HepG2 (cell line): Measurements from ENCODE around the gene SYS1. TPM values are rescaled to one million over a fixed set of nuclear protein-coding genes. Genes with fewer than 3 reads are reported as not detected.

ENCODE experiments used
- MIER3 ChIP-seq: IDR thresholded peaks from 2 replicates; pipeline ENCODE4 v1.6.1; 2016; ENCODE audit warnings: missing compliant biosample characterization, borderline replicate concordance
- NFYB ChIP-seq: sonication (generic); formaldehyde crosslinking; IDR thresholded peaks from 2 replicates; pipeline ENCODE4 v1.4.0; 2020; ENCODE audit warnings: missing genetic modification reagents
- RFX3 ChIP-seq: IDR thresholded peaks from 2 replicates; pipeline ENCODE4 v1.6.1; 2016; ENCODE audit warnings: missing biosample characterization, missing genetic modification reagents
- ZMAT3 ChIP-seq: sonication (generic); formaldehyde crosslinking; conservative IDR thresholded peaks from 2 replicates; pipeline ENCODE4 v1.7.0; 2021; ENCODE audit warnings: missing genetic modification reagents
- ZNF264 ChIP-seq: sonication (generic); formaldehyde crosslinking; IDR thresholded peaks from 2 replicates; pipeline ENCODE4 v1.4.0; 2020; ENCODE audit warnings: missing genetic modification reagents
- ZNF782 ChIP-seq: sonication (generic); formaldehyde crosslinking; IDR thresholded peaks from 2 replicates; pipeline ENCODE4 v1.4.0; 2020; ENCODE audit warnings: missing genetic modification reagents, mild to moderate bottlenecking, borderline replicate concordance
- ZSCAN29 ChIP-seq: sonication (generic); formaldehyde crosslinking; conservative IDR thresholded peaks from 2 replicates; pipeline ENCODE4 v1.4.0; 2020; ENCODE audit warnings: mild to moderate bottlenecking, missing genetic modification reagents
- polyA plus RNA-seq, 8 experiments: library from polyadenylated mRNA; depleted of rRNA in 3 of 8; stranded (reverse) in 7 of 8; unstranded in 1 of 8; fragments of >200 nt; fragmentation: Illumina TruSeq in 4 of 8; extraction: Trizol in 4 of 8; gene quantifications; 2 replicates each; pipeline versions ENCODE4 v1.2.1 to v1.2.3, GENCODE V29; 2011 to 2016; ENCODE audit warnings: low read depth in 4 of 8, missing spikeins in 1 of 8, mixed read lengths in 1 of 8; ENCODE audit not compliant: insufficient read depth in 1 of 8
- total RNA-seq, 5 experiments: library from RNA; depleted of rRNA; stranded (reverse); fragments of >200 nt; fragmentation: Illumina TruSeq; extraction: Trizol; gene quantifications; 2 replicates each; pipeline ENCODE4 v1.2.3, GENCODE V29; 2016; ENCODE audit warnings: low read depth in 1 of 5
- TF ChIP-seq, protein P1 (sequence below): sonication (generic); formaldehyde crosslinking; IDR thresholded peaks from 2 replicates; pipeline ENCODE4 v1.5.1; 2020; ENCODE audit warnings: mild to moderate bottlenecking, missing genetic modification reagents, borderline replicate concordance
- TF ChIP-seq, protein P2 (sequence below): sonication (generic); formaldehyde crosslinking; IDR thresholded peaks from 2 replicates; pipeline ENCODE4 v1.5.1; 2020; ENCODE audit warnings: missing genetic modification reagents, mild to moderate bottlenecking, borderline replicate concordance
- TF ChIP-seq, protein P3 (sequence below): IDR thresholded peaks from 2 replicates; pipeline ENCODE4 v1.6.1; 2016; ENCODE audit warnings: missing genetic modification reagents, missing compliant biosample characterization
- TF ChIP-seq, protein P4 (sequence below): sonication (generic); formaldehyde crosslinking; IDR thresholded peaks from 2 replicates; pipeline ENCODE4 v1.8.0; 2022; ENCODE audit warnings: low read depth, missing genetic modification reagents
- TF ChIP-seq, protein P5 (sequence below): sonication (generic); formaldehyde crosslinking; IDR thresholded peaks from 2 replicates; pipeline ENCODE4 v1.8.1; 2023; ENCODE audit warnings: mild to moderate bottlenecking, moderate library complexity, missing genetic modification reagents
- TF ChIP-seq, protein P6 (sequence below): sonication (generic); formaldehyde crosslinking; IDR thresholded peaks from 2 replicates; pipeline ENCODE4 v1.4.0; 2020; ENCODE audit warnings: mild to moderate bottlenecking, low read depth, missing genetic modification reagents

Gene SYS1
- total and polyA plus RNA-seq, 2 of the 13 experiments (the other 11 are each of a cell fraction or from before 2014, with no cell fraction given): 38.3 to 65.6 TPM

DNA sequence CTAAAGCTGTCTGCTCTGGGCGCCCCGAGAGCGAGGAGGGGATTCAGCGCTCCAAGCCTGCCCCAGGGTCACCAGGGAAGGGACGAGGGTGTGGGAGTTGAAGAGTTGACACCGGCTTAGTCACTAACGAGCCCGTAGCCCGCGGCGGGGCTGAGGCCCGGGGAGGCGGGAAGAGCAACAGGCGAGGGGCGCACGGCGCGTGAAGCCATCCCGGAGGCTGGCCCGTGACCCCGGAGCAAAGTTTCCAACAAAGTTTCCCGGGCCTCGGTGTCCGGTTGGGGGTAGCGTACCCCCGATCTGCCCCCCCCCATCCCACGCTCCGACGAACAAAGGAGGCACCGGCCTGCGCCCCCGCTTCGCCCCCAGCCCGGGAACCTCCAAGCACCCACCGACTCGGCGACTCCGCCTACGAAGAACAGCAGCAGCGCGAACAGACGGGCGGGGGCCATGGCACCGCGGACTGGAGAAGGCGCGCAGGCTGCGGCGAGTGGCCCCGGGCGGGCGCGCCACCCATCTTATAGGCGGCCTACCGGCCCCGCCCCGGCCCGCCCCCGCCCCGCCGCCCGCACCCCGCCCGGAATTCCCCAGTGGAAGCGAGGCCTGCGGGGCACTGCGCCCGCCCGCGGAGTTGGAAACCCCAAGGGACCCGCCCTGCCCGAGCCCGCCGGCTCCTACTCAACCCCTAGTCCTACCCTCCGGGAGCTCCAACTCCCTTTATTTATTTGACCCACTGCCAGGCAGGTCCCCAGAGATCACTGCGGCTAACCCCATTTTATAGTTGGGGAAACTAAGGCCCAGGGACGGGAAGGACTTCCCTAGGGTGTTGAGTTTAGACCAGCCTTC is 14.8 kb upstream of the SYS1 start, which contains the start of gene SDC4 (continued):
- TF ChIP-seq, protein P1, sequence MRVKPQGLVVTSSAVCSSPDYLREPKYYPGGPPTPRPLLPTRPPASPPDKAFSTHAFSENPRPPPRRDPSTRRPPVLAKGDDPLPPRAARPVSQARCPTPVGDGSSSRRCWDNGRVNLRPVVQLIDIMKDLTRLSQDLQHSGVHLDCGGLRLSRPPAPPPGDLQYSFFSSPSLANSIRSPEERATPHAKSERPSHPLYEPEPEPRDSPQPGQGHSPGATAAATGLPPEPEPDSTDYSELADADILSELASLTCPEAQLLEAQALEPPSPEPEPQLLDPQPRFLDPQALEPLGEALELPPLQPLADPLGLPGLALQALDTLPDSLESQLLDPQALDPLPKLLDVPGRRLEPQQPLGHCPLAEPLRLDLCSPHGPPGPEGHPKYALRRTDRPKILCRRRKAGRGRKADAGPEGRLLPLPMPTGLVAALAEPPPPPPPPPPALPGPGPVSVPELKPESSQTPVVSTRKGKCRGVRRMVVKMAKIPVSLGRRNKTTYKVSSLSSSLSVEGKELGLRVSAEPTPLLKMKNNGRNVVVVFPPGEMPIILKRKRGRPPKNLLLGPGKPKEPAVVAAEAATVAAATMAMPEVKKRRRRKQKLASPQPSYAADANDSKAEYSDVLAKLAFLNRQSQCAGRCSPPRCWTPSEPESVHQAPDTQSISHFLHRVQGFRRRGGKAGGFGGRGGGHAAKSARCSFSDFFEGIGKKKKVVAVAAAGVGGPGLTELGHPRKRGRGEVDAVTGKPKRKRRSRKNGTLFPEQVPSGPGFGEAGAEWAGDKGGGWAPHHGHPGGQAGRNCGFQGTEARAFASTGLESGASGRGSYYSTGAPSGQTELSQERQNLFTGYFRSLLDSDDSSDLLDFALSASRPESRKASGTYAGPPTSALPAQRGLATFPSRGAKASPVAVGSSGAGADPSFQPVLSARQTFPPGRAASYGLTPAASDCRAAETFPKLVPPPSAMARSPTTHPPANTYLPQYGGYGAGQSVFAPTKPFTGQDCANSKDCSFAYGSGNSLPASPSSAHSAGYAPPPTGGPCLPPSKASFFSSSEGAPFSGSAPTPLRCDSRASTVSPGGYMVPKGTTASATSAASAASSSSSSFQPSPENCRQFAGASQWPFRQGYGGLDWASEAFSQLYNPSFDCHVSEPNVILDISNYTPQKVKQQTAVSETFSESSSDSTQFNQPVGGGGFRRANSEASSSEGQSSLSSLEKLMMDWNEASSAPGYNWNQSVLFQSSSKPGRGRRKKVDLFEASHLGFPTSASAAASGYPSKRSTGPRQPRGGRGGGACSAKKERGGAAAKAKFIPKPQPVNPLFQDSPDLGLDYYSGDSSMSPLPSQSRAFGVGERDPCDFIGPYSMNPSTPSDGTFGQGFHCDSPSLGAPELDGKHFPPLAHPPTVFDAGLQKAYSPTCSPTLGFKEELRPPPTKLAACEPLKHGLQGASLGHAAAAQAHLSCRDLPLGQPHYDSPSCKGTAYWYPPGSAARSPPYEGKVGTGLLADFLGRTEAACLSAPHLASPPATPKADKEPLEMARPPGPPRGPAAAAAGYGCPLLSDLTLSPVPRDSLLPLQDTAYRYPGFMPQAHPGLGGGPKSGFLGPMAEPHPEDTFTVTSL: no peak
- TF ChIP-seq, protein P2, sequence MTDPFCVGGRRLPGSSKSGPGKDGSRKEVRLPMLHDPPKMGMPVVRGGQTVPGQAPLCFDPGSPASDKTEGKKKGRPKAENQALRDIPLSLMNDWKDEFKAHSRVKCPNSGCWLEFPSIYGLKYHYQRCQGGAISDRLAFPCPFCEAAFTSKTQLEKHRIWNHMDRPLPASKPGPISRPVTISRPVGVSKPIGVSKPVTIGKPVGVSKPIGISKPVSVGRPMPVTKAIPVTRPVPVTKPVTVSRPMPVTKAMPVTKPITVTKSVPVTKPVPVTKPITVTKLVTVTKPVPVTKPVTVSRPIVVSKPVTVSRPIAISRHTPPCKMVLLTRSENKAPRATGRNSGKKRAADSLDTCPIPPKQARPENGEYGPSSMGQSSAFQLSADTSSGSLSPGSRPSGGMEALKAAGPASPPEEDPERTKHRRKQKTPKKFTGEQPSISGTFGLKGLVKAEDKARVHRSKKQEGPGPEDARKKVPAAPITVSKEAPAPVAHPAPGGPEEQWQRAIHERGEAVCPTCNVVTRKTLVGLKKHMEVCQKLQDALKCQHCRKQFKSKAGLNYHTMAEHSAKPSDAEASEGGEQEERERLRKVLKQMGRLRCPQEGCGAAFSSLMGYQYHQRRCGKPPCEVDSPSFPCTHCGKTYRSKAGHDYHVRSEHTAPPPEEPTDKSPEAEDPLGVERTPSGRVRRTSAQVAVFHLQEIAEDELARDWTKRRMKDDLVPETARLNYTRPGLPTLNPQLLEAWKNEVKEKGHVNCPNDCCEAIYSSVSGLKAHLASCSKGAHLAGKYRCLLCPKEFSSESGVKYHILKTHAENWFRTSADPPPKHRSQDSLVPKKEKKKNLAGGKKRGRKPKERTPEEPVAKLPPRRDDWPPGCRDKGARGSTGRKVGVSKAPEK (CRISPR knock-in tag): peak; percentile 80; the same call in 1 of the 2 replicates
- TF ChIP-seq, protein P3, sequence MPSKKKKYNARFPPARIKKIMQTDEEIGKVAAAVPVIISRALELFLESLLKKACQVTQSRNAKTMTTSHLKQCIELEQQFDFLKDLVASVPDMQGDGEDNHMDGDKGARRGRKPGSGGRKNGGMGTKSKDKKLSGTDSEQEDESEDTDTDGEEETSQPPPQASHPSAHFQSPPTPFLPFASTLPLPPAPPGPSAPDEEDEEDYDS (CRISPR knock-in tag): peak; percentile 79
- TF ChIP-seq, protein P4, sequence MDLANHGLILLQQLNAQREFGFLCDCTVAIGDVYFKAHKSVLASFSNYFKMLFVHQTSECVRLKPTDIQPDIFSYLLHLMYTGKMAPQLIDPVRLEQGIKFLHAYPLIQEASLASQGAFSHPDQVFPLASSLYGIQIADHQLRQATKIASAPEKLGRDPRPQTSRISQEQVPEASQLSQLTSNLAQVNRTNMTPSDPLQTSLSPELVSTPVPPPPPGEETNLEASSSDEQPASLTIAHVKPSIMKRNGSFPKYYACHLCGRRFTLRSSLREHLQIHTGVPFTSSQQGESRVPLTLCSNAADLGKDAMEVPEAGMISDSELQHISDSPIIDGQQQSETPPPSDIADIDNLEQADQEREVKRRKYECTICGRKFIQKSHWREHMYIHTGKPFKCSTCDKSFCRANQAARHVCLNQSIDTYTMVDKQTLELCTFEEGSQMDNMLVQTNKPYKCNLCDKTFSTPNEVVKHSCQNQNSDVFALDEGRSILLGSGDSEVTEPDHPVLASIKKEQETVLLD (CRISPR knock-in tag): no peak
- TF ChIP-seq ZSCAN29 (CRISPR knock-in tag) (0 out of 2 replicates have a peak, but pooled peaks have one; percentile 15), NFYB (CRISPR knock-in tag) (peak; percentile 14; the same call in 1 of the 2 replicates), ZMAT3 (CRISPR knock-in tag) (peak; percentile 88), ZNF782 (0 out of 2 replicates have a peak, but pooled peaks have one; percentile 58), ZNF264 (CRISPR knock-in tag) (peak; percentile 39; the same call in 1 of the 2 replicates), MIER3 (CRISPR knock-in tag) (no peak), RFX3 (no peak)
- TF ChIP-seq, protein P5, sequence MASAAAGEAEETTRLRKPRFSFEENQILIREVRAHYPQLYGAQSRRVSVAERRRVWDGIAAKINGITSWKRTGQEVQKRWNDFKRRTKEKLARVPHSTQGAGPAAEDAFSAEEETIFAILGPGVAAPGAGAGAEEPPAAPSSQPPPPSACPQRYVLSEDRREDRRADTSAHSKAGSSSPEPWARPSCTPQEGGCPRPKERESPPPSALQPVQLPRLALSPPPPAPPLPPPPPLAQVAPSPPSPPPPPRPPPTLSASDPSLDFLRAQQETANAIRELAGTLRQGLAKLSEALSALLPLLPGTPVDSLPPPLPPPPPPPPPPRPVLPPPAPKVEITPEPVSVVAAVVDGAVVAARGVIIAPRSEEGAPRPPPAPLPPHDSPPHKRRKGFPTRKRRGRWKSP (CRISPR knock-in tag): peak; percentile 87; the same call in 1 of the 2 replicates
- TF ChIP-seq, protein P6, sequence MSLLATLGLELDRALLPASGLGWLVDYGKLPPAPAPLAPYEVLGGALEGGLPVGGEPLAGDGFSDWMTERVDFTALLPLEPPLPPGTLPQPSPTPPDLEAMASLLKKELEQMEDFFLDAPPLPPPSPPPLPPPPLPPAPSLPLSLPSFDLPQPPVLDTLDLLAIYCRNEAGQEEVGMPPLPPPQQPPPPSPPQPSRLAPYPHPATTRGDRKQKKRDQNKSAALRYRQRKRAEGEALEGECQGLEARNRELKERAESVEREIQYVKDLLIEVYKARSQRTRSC: no peak
